Erythroblast (primary cell): ENCODE results near the gene KIF6.

ENCODE experiments used
- DNase-seq, 2 experiments: peaks; one replicate each; lab custom pipeline; 2025; lab: John Stamatoyannopoulos, UW
- GATA1 ChIP-seq: IDR thresholded peaks from 2 replicates; pipeline ENCODE4 v1.6.1; 2011; ENCODE audit warnings: low read depth, mild to moderate bottlenecking, control low read depth, low read length, moderate library complexity
- POLR2A ChIP-seq: IDR thresholded peaks from 2 replicates; pipeline ENCODE4 v1.6.1; 2011; ENCODE audit warnings: mild to moderate bottlenecking, low read length

KIF6 gene

GRCh38 chr6:39666706-39667489, 58.3 kb downstream of the KIF6 start:
- DNase-seq: no peak
- TF ChIP-seq GATA1 (no peak), POLR2A (no peak)

GRCh38 chr6:39665861-39666260, 59.3 kb downstream of the KIF6 start:
- DNase-seq: no peak

GRCh38 chr6:39664173-39664572, 61.0 kb downstream of the KIF6 start:
- TF ChIP-seq POLR2A (no peak), GATA1 (no peak)
- no peak for DNase-seq

More at GRCh38 chr6:39665861-39666260, 59.3 kb downstream of the KIF6 start:
- no peak for TF ChIP-seq POLR2A
- no peak for TF ChIP-seq GATA1

GRCh38 chr6:39657355-39658135, 67.7 kb downstream of the KIF6 start:
- no peak for TF ChIP-seq POLR2A
- no peak for TF ChIP-seq GATA1
- DNase-seq: no peak

- DNase-seq: no peak
- TF ChIP-seq GATA1 (no peak), POLR2A (no peak)
These were observed 71.1 kb downstream of the KIF6 start for GRCh38 chr6:39654121-39654520.

- TF ChIP-seq POLR2A (no peak), GATA1 (no peak)
- no peak for DNase-seq
These were observed 71.6 kb downstream of the KIF6 start for GRCh38 chr6:39653612-39654011.

GRCh38 chr6:39649996-39650395, 75.2 kb downstream of the KIF6 start:
- no peak for DNase-seq
- no peak for TF ChIP-seq POLR2A
- no peak for TF ChIP-seq GATA1

- no peak for DNase-seq
- TF ChIP-seq GATA1: no peak
- no peak for TF ChIP-seq POLR2A
These were observed 78.3 kb downstream of the KIF6 start for GRCh38 chr6:39646751-39647420.

- no peak for DNase-seq
These were observed 82.9 kb downstream of the KIF6 start for GRCh38 chr6:39642270-39642669.

GRCh38 chr6:39638126-39638822, 86.9 kb downstream of the KIF6 start:
- no peak for DNase-seq
- TF ChIP-seq GATA1 (no peak), POLR2A (no peak)

More at GRCh38 chr6:39642270-39642669, 82.9 kb downstream of the KIF6 start:
- no peak for TF ChIP-seq GATA1
- TF ChIP-seq POLR2A: no peak

GRCh38 chr6:39634646-39635341, 90.4 kb downstream of the KIF6 start:
- TF ChIP-seq GATA1 (no peak), POLR2A (no peak)
- DNase-seq: no peak

GRCh38 chr6:39625209-39625608, 100.0 kb downstream of the KIF6 start:
- no peak for DNase-seq
- no peak for TF ChIP-seq GATA1
- no peak for TF ChIP-seq POLR2A
